Effector memory CD4-positive, alpha-beta T cell (primary cell): ENCODE data around the gene KNDC1.

Experiments used
- DNase-seq, 3 donors: peaks; one replicate each; pipeline ENCODE4 v3.0.0-alpha.2; 2020
- H3K27ac ChIP-seq: 2 replicates; pipeline ENCODE4 v1.7.0; 2013; ENCODE audit warnings: mild to moderate bottlenecking, low read length, moderate library complexity; ENCODE audit not compliant: insufficient read depth, poor library complexity, severe bottlenecking
- H3K27me3 ChIP-seq: replicated peaks from 2 replicates; pipeline ENCODE4 v1.7.0; 2013; ENCODE audit warnings: mild to moderate bottlenecking, low read length; ENCODE audit not compliant: insufficient read depth, control insufficient read depth, poor library complexity, severe bottlenecking
- H3K36me3 ChIP-seq: 2 replicates; pipeline ENCODE4 v1.7.0; 2013; ENCODE audit warnings: mild to moderate bottlenecking, low read length, moderate library complexity; ENCODE audit not compliant: control insufficient read depth, insufficient read depth
- H3K4me1 ChIP-seq: 2 replicates; pipeline ENCODE4 v1.7.0; 2013; ENCODE audit warnings: low read length, mild to moderate bottlenecking; ENCODE audit not compliant: control insufficient read depth, insufficient read depth, poor library complexity, severe bottlenecking
- H3K4me3 ChIP-seq: 2 replicates; pipeline ENCODE4 v1.7.0; 2013; ENCODE audit warnings: low read length, low read depth, mild to moderate bottlenecking; ENCODE audit not compliant: insufficient read depth, poor library complexity, severe bottlenecking
- H3K9me3 ChIP-seq: 2 replicates; pipeline ENCODE4 v1.7.0; 2013; ENCODE audit warnings: mild to moderate bottlenecking, low read length, moderate library complexity; ENCODE audit not compliant: control insufficient read depth

The KNDC1 gene

GRCh38 chr10:133195096-133195495, 35.1 kb downstream of the KNDC1 start:
- DNase-seq, result no peak
- H3K9me3 ChIP-seq, result no peaks in the 10 kb centered on the region
- no peaks in the 10 kb centered on the region for H3K27me3 ChIP-seq
- no peaks in the 10 kb centered on the region for H3K36me3 ChIP-seq
- no peak overlapping the region for H3K4me3 ChIP-seq
- H3K4me1 ChIP-seq, result no peaks in the 10 kb centered on the region
- no peak overlapping the region for H3K27ac ChIP-seq

- H3K4me3 ChIP-seq, result no peak overlapping the region
- no peaks in the 10 kb centered on the region for H3K9me3 ChIP-seq
These were observed 35.6 kb downstream of the KNDC1 start for GRCh38 chr10:133195611-133196010.

GRCh38 chr10:133196221-133196915, 36.3 kb downstream of the KNDC1 start:
- H3K36me3 ChIP-seq, result no peaks in the 10 kb centered on the region
- DNase-seq, result no peak
- H3K4me1 ChIP-seq, result no peaks in the 10 kb centered on the region
- no peaks in the 10 kb centered on the region for H3K9me3 ChIP-seq
- no peaks in the 10 kb centered on the region for H3K27me3 ChIP-seq
- no peak overlapping the region for H3K4me3 ChIP-seq
- H3K27ac ChIP-seq, result no peak overlapping the region

More at GRCh38 chr10:133195611-133196010, 35.6 kb downstream of the KNDC1 start:
- Histone ChIP-seq H3K27me3 (no peaks in the 10 kb centered on the region), H3K27ac (no peak overlapping the region), H3K36me3 (no peaks in the 10 kb centered on the region), H3K4me1 (no peaks in the 10 kb centered on the region)
- DNase-seq, result no peak

- no peak overlapping the region for H3K4me3 ChIP-seq
- H3K36me3 ChIP-seq, result no peaks in the 10 kb centered on the region
- H3K27me3 ChIP-seq, result no peaks in the 10 kb centered on the region
- no peaks in the 10 kb centered on the region for H3K9me3 ChIP-seq
- H3K4me1 ChIP-seq, result no peaks in the 10 kb centered on the region
- H3K27ac ChIP-seq, result no peak overlapping the region
- DNase-seq, result no peak
These were observed 37.1 kb downstream of the KNDC1 start for GRCh38 chr10:133196936-133197758.

- no peak for DNase-seq
- no peaks in the 10 kb centered on the region for H3K4me1 ChIP-seq
- H3K4me3 ChIP-seq, result no peak overlapping the region
- no peaks in the 10 kb centered on the region for H3K36me3 ChIP-seq
- H3K27me3 ChIP-seq, result no peaks in the 10 kb centered on the region
- no peaks in the 10 kb centered on the region for H3K9me3 ChIP-seq
- no peak overlapping the region for H3K27ac ChIP-seq
These were observed 37.8 kb downstream of the KNDC1 start for GRCh38 chr10:133197786-133198185.

GRCh38 chr10:133198206-133198605, 38.2 kb downstream of the KNDC1 start:
- no peaks in the 10 kb centered on the region for H3K36me3 ChIP-seq
- H3K4me3 ChIP-seq, result no peak overlapping the region
- no peaks in the 10 kb centered on the region for H3K9me3 ChIP-seq
- H3K27ac ChIP-seq, result no peak overlapping the region
- no peaks in the 10 kb centered on the region for H3K27me3 ChIP-seq
- H3K4me1 ChIP-seq, result no peaks in the 10 kb centered on the region
- DNase-seq, result no peak

DNA sequence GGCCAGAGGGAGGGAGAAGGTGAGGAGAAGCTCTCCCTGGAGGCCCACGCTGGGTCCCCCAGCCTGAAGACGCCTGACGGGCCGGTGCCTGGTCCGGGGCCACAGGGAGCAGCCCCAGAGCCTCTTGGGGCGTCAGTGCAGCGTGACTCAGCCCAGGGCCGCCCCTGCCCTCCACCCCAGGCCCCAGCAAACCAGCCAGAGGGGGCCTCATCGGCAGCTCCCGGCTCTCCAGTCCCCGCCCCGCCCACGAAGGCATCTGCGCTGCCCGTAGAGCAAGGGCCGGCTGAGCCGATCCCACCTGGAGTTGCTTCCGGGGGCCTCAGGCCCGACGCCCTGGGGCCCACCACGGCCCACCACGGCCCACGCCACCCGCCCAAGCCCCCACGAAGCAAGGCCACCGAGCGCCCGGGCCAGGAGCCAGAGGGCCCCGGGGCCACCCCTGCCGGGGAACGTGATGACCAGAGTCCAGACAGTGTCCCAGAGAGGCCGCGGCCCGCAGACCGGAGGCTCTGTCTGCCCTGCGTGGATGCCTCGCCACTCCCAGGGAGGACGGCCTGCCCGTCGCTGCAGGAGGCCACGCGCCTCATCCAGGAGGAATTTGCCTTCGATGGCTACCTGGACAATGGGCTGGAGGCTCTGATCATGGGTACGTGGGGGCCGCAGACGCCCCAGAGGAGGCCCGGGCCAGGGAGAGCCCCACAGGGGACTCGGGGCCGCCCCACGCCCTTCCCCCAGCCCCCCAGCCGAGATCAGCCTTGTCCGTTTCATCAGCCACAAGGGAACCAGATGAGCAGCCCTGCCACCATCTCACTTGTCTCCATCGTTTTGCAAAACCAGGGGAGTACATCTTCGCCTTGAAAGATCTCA, 38.8 kb downstream of the KNDC1 start:
- no peaks in the 10 kb centered on the region for H3K9me3 ChIP-seq
- no peaks in the 10 kb centered on the region for H3K36me3 ChIP-seq
- H3K27me3 ChIP-seq, result no peaks in the 10 kb centered on the region
- no peaks in the 10 kb centered on the region for H3K4me1 ChIP-seq
- H3K27ac ChIP-seq, result no peak overlapping the region
- no peak overlapping the region for H3K4me3 ChIP-seq
- DNase-seq, result no peak

GRCh38 chr10:133199488-133199885, 39.5 kb downstream of the KNDC1 start:
- Histone ChIP-seq H3K4me1 (no peaks in the 10 kb centered on the region), H3K27me3 (no peaks in the 10 kb centered on the region), H3K9me3 (no peaks in the 10 kb centered on the region), H3K27ac (no peak overlapping the region), H3K36me3 (no peaks in the 10 kb centered on the region), H3K4me3 (no peak overlapping the region)
- DNase-seq, result no peak

DNA sequence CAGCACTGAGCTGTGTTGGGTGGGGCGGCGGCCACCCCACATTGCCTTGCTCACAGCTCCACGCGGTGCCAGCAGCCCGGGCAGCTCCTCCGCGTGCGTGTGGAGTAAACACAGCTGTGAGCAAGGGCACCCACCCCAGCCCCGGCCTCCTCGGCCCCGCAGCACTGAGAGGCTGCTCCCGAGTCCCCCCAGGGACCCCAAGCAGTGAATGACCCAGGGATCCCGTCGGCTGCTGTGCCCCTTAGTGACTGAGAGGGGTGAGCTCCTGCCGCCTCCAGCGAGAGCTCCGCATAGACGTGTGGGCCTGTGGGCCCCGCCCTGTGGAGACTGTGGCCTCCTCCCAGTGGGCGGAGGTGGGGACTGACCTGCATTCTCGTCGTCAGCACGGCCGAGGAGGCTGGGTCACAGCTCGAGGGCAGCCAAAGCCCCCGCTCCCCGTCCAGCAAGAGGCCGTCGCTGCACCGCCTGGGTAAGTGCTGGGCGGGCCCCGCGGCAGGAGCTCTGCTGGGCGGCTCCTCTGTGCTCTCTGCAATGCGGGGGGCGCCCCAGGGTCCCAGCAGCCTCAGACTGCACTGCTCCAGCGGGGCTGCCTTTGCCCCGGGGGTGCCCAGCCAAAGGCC, 40.1 kb downstream of the KNDC1 start:
- Histone ChIP-seq H3K27me3 (no peaks in the 10 kb centered on the region), H3K27ac (no peak overlapping the region), H3K4me3 (no peak overlapping the region), H3K9me3 (no peaks in the 10 kb centered on the region), H3K36me3 (no peaks in the 10 kb centered on the region), H3K4me1 (no peaks in the 10 kb centered on the region)
- no peak for DNase-seq
